GM12872 (cell line): Measurements from ENCODE around the gene CSK.

Experiments
- CTCF ChIP-seq: IDR thresholded peaks from 3 replicates; pipeline ENCODE4 v1.5.1; 2011; ENCODE audit warnings: low read depth, mild to moderate bottlenecking, low read length, moderate library complexity; ENCODE audit not compliant: insufficient read depth

The CSK gene

GRCh38 chr15:74794970-74795349 lies 13.1 kb downstream of the CSK start:
- TF ChIP-seq CTCF, result no peak

- TF ChIP-seq CTCF, result no peak
These were observed 14.2 kb downstream of the CSK start for GRCh38 chr15:74795966-74796625.

- TF ChIP-seq CTCF, result peak; percentile 52
These were observed 16.7 kb downstream of the CSK start for GRCh38 chr15:74798388-74799254.

GRCh38 chr15:74799255-74799855 lies 17.5 kb downstream of the CSK start:
- TF ChIP-seq CTCF, result peak; percentile 38; the same call in 1 of the 3 replicates

GRCh38 chr15:74799856-74800558 lies 18.1 kb downstream of the CSK start:
- TF ChIP-seq CTCF, result peak; percentile 99

- no peak for TF ChIP-seq CTCF
These were observed 18.7 kb downstream of the CSK start for GRCh38 chr15:74800559-74801094.
